HUDEP-2 (cell line): Measurements from ENCODE around the gene RHBDL1.
A peak's percentile ranks its signal among the peaks of the same experiment; 100 is the strongest.
"Not testable (repeated sequence)": the region's sequence is repeated elsewhere in the genome, so short reads cannot be mapped to it uniquely, and the experiment has no call there.

Experiments
- DNase-seq, 76 experiments: peaks; one replicate each; lab custom pipeline; 2025; ENCODE audit not compliant: unreplicated experiment in 76 of 76; lab: John Stamatoyannopoulos, UW

The RHBDL1 gene

DNA sequence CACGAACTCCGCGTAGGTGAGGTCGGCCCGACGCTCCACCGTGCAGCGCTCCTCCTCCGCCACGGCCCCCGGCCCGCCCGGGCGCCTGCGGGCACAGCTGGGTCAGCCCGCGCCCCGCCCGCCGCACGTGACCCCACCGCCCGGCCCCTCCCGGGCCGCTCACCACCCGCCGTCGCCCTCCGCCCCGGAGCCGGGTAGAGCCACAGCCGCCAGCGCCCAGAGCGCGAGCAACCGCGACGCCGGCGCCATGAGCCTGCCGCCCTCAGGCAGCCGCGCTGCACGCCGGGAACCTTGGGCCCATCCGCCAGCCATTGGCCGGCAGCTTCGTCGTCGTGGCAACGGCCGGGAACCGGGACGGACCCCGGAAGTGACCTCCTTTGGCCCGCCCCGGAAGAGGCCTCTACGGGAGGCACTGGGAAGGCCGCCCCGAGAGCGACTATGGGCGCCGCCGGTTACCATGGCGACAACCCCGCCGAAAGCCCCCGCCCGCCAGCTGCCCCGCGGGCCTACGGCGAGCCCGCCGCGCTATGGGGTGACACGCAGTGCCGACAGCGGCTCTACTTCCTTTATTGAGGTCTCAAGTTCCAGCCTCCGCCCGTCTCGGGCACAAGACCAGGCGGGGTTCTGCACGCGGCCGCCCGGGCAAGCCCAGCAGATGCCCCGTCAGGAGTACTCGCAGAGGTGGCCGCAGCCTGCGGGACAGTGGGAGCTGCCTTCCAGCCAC lies 8.8 kb downstream of the RHBDL1 start, which contains the start of gene JMJD8:
TSS of gene JMJD8 (minus strand) at position 264 of the 724 bp plus-strand sequence. CDS start at position 249, 15 bp downstream.
- peak in 75 of 76 experiments; percentile 27 to 97 (median 93) for DNase-seq

DNA sequence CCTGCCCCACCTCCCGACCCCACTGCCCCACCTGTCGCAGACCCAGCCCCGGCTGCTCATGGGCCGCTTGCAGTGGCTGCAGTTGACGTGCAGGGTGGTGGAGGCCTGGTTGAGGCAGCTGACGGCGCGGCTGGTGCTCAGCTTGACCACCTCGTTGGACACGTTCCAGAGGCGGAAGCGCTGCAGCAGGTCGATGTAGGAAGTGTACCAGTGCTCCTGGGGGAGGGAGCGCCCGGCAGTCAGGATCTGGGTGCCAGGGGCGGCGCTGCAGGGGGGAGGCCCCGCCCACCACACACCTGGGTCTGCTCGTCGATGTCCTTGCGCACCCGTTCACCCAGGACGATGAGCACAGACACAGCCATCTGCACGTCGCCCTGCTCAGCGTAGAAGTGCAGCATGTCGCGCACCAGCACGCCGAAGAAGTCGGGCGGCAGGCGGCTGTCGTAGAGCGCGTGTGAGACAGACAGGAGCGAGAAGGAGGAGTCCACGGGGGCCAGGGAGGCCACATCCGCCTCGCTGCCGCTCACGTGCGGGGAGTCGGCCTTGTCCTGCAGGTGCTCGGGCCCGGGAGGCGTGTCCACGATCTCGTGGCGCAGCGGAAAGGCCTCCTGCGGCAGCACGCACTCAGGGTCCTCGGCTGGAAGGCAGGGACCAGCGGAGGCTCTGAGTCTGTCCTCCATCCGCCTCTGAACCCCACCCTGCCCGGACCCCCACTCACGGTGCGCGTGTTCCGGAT lies 9.7 kb downstream of the RHBDL1 start:
- no peak for DNase-seq

DNA sequence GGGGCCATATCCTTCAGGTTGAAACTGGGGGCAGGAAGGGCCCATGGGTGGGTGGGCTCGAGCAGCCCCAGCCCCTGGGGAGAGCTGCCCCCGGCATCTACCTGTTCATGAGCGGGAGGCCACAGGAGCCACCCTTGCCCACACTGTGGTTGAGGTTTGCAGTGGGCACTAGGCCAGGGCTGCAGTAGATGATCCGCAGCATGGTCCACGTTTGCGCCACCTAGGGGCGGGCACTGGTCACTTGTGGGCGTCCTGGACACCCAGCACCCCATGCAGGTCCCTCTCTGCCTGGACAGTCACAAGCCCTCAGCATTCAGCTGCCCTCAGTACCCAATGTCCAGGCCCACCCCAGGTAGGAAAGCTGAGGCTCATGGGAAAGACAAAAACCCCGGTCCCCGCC lies 10.5 kb downstream of the RHBDL1 start:
- peak in 60 of 76 experiments; percentile 13 to 73 (median 50) for DNase-seq

DNA sequence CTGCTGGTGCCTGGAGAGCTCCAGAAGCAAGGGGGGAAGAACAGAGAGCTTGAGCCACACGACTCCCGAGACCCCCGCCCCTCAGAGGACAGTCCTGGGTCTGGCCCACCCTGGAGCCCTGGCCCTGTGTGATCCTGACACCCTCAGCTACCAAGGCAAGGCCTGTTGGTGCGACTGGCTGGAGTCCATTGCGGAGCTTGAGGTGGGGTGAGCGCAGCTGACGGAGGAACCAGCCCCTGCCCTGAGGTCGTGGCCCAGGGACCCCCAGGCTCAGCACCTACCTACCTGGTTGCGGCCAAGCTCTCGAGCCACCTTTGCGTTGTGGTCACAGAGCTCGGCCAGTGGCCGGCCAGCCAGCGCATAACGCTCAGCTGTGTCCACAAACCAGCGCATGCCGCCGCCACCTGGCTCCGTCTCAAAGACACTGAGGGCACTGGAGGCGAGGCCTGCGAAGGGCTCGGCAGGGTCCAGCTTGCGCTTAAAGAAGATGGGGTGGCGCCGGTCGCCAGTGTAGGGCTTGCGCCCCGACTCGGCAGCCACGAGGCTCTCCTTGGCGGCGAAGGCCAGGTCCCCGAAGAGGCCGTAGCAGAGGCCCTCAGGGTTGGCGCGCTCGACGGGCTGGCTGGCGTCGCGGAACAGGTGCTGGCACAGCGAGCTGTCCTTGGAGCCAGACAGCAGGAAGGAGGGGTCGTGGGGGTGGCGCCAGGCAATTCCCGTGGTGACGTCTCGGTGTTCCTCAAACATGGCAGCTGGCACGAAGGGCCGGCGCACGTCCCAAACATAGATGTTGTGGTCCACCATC lies 11.2 kb downstream of the RHBDL1 start:
- no peak for DNase-seq

GRCh38 chr16:687499-687898 lies 12.0 kb downstream of the RHBDL1 start:
- no peak for DNase-seq

- DNase-seq: no peak
These were observed 13.9 kb downstream of the RHBDL1 start for GRCh38 chr16:689175-689897.

DNA sequence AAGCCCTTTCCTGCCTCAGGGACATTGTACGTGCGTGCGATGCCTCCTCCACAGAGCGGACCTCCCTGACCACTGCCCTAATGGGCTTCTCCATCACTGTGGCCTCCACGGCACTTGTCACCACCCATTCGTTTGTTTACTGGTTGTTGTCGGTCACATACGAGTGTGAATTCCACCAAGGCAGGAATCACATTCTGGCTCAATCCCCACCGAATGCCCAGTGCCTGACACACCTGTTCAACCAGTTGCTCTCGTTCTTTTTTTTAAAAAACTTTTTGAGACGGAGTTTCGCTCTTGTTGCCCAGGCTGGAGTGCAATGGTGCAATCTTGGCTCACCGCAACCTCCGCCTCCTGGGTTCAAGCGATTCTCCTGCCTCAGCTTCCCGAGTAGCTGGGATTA lies 15.8 kb downstream of the RHBDL1 start:
- DNase-seq: not testable (repeated sequence)

GRCh38 chr16:692356-693108 lies 17.1 kb downstream of the RHBDL1 start:
- DNase-seq: no peak

DNA sequence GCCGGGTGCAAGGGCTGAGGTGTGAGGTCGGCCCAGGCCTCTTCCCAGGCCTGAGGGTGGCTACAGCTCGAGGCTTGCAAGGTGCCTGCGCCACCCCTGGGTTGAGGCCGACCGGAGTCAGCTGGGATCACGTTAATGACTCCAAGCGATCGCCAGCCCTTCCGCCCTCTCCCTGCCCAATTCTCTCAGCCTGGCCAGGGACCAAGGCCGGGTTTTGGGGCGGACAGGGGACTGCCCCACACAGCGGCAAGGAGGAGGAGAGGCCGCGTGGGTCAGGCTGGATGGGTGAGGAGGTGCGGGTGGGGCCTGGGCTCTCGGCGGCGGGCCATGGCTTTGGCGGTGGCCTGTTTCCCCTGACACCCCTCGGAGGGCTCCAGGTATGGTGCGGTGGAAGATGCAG lies 17.9 kb downstream of the RHBDL1 start:
- DNase-seq: no peak

DNA sequence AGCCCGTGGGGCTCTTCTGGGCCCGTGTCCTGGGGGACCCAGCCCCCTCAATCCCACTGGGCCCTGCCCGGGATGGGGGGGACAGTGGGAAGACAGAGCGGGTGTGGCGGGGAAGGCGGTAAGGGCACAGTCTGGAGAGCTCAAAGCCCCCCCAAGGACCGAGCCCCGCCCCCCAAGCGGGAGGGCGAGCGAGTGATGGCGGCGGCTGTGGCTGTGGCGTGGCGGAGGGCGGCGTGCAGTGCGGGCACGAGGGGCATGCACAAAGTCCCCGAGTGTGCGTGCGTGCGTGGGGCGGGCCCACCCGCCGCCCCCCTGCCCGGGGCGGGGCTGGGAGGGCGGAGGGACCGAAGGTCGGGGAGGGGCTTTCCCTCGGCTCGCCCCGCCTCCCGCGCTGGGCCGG lies 18.3 kb downstream of the RHBDL1 start:
- DNase-seq: no peak

GRCh38 chr16:694187-694862 lies 18.9 kb downstream of the RHBDL1 start:
- DNase-seq: no peak

DNA sequence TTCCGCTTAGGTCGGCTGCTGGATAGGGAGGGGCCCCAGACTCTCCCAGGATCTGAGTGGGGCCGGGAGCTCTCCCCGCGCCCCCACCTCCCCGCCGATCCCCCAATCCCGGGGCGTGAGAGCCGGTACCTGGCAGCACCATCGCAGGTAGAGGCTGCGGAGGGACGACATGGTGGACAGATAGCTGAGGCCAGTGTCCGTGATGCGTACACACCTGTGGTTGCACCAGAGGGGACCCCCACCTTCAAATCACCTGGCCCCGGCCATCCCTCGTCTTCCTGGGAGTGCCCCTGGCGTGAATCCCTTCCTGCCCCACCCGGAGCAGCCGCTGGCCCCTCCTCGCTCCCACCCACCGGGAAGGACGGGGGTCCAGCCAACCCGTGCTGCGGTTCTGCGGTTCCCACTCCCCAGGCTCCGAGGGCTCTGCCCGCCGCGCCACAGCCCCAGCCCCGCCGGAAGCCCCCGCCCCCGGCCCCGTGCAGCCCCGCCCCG lies 19.4 kb downstream of the RHBDL1 start:
- DNase-seq: no peak

GRCh38 chr16:695355-696089 lies 20.1 kb downstream of the RHBDL1 start:
- peak in 37 of 76 experiments; percentile 5 to 60 (median 28) for DNase-seq

GRCh38 chr16:698911-699671 lies 23.6 kb downstream of the RHBDL1 start:
- no peak for DNase-seq

DNA sequence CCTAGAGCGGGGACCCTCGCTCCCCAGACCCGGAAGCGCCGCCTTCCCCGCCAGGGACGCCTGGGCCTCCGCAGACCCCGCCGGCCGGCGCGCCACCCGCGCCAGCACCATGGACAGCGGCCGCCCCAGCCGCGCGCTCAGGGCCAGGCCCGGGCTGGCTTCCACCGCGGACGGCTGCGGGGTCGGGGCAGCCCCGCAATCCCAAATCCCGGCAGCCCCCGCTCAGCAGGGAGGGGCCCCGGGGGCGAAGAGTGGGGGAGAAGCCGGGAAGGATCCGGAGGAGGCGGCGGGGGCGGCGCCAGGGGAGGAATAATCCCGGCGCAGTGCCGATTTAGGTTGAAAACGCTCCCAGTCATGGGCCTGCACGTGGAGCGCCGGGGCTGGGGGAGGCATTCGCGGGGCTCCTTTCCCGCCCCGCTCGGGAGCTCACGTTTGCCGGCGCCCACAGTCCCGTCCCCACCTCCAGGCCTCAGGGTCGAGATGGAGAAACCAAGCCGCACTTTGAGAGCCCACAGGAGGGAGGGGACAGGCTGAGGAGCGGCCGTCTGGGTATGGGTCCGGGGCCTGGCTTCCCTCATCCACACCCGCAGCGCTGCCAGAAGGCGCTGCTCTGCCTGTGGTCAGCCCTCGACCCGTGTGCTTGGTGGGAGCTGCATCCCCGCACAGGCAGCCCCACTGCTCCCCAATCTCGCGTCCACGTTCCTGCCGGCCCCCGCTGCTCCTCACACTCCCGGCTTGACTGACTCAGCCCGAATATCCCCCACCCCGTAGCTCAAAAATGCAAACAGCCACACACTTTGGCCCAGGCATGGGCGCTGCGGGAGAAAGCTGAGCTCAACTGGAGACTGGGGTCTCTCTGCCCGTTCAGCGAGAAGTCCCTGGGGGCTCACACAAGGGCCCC lies 25.5 kb downstream of the RHBDL1 start:
- DNase-seq: peak in 4 of 76 experiments; percentile 8 to 36 (median 14)

- DNase-seq: no peak
These were observed 26.9 kb downstream of the RHBDL1 start for GRCh38 chr16:702341-702740.

DNA sequence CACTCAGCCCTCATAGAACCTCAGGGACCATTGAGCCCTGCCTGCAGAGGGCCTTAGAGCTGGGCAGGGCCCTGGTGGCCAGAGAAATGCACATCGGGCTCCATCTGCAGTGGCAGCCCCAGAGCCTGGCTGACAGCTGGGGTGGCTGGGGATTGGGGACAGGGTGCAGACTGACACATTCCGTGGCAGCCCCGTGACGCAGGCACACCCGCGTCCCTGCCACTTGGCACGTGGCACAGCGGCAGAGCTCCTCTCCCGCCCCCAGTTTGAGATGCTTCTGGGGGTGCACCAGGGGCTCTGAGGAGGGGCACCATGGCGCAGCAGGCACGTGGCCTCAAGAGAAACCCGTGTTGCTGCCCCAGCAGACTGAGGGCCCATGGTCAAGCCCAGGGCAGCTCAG lies 27.9 kb downstream of the RHBDL1 start:
- no peak for DNase-seq
